HG03039 (cell line): ENCODE data around the gene RBMS3.
"Not testable (repeated sequence)": the region's sequence is repeated elsewhere in the genome, so short reads cannot be mapped to it uniquely, and the experiment has no call there.

Experiments used
- ATAC-seq: cut with Tn5 transposase; IDR thresholded peaks from one replicate; pipeline ENCODE4 v1.9.1; 2021; ENCODE audit warnings: mild to moderate bottlenecking, moderate library complexity; ENCODE audit not compliant: unreplicated experiment

Gene RBMS3

DNA sequence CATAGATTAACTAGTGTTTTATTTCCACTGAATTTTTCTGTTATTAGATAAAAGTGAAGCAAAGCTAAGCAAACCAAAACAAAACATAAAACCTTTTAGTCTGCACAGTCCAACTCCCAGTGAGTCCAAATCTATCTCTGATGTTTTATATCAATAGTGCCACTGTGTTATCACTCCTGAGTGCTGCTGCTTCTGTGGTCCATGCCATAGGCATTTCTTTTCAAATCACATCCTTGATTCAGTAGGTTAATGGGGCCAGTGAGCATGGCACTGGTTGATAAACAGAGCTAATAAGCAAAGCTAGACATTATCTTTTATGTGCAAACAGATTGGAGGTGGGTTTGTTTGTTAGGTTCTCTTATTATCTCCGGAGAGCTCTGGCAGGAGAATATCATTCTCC is 30.0 kb downstream of the RBMS3 start:
- ATAC-seq = no peak

DNA sequence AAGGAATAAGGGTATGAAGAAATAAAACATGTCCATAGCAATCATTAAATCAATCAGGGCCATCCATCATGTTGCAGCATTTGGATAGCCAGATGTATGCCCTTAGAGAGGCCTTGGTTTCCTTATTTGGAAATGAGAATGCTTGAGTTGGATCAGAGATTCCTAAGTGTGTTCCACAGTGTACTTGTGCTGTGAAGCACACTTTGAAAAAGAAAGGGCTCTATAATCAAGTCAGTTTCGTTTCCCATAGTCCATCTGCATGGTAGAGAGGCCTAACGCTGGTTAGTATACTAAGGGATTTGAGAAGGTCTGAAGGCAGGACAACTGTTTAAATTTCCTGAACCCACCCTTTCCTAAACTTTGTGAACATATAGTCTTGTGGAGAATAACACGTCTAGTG is 30.9 kb downstream of the RBMS3 start:
- ATAC-seq = no peak

DNA sequence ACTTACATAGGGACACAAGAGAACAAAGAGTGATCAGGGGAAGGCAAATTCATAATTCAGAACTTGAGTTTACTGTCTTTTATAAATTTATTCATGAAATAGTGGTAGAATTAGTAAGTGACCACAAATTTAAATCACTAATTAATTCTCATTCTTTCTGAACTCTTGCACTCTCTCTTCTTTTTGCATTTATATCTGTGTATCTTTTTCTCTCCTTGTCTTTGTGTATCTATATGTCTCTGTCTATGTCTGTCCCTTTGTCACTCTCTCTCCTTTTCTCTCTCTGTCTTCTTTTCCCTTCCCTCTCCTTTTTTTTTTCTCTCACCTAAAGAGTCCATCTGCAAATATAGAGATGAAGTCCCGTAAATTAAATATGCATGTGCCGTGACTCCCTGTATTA is 31.5 kb downstream of the RBMS3 start:
- ATAC-seq = no peak

GRCh38 chr3:29312960-29313452 is 32.1 kb downstream of the RBMS3 start:
- no peak for ATAC-seq

DNA sequence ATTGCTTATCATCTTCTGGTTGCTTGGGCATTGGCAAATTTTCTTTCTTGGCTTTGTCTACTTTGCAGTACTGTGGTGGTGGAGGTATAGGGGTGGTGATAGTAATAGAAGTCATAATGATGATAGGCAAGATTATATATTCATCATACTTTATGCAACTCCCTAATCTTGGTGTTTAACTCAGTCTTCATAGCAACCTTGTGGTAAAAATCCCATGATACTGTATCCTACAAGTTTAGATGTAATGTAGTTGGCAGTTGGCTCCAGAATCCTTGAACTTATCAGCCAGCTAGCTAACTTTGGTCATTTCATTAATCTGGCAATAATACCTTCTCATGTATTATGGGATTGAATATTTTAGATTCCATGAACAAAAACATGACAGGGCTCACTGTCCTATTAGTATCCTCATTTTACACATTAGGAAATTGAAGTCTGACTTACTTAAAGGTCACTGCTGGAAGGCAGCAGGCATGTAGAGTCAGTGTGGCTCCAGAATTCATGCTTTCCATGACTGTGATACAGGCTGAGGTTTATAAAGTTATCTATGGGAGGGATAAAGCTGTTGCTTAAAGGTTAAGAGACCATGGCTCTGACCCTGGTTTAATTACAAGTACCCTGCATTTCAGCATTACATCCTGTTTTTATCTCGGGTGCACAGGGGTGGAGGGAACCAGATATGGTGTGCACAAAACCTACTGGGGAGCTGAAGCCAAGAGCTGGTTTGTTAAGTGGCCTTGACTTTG is 33.3 kb downstream of the RBMS3 start:
- no peak for ATAC-seq

DNA sequence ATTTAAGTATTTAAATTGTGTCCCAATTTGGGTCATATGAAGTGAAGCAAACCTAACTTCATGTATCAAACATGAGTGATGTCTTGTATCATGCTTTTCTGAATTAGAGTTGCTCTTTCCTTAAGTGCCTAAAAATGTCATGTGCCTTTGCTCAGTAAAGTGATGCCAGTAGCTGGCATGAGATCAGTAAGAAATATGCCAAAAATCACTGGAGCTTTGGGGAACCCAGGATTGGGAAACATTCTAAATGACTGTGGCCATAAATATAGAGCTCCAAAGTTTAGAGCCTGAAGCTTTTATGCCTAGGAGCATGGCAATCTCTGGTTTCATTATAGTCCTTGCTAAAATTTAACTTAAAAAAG is 33.8 kb downstream of the RBMS3 start:
- no peak for ATAC-seq

DNA sequence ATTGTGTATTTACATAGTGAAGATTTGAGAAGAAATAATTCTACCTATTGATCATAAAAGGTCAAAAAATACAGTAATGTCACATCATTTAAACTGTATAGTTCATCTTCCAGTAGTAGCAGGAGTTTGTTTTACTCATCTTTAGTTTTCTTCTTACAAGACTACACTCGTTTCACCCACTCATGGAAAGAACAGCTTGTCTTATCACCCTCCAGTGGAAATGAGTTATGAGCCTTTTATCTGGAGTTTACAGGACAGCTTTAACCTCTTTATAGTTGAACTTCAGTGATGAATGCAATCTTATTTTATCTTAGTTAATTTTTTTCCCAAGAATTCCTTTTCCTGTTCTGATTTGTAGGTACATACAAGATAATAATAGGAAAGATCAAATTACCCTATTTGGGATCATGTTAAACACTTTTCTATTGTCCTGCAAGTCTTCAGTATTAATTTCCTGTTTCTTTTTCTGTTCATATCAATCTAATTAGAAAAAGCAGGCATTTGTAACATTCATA is 36.8 kb downstream of the RBMS3 start:
- no peak for ATAC-seq

DNA sequence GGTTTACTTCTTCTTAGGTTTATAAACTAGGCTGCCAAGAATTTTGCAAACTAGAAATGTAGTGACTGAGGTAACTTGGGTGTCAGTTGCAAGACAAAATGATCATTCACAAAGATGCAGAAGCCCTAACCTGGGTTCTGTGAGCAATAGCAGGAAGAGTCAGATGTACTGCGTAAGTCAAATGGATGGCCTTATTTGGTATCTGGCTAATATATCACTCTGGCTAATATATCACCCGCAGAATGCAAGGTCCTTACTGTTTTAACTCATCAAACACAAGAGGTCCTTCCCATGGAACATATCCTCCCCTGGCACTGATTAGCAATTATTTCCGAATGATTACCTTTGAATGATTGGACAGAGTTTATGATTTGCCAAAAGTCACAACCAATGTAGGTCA is 37.4 kb downstream of the RBMS3 start:
- no peak for ATAC-seq

- ATAC-seq = peak; percentile 77
These were observed 38.4 kb downstream of the RBMS3 start for GRCh38 chr3:29319262-29319661.

- ATAC-seq = no peak
These were observed 38.9 kb downstream of the RBMS3 start for GRCh38 chr3:29319798-29320197.

DNA sequence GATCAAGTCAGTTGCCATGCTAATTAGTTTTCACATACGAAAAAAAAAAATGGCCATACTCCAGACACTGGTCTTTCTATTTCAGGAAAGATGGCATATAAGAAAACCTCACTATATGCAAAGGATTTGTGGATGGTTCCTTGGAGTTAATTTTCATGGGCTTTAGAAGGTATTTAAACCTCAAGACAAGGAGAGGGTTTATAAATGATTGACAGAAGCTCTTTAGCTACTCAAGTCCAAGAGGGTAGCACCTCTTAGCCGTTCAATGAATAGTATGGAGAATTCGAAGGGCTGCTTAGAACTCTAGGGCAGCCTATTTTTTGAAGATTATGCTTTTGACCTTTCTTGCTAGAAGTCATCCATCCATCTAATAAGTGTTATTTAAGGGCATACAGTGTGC is 41.7 kb downstream of the RBMS3 start:
- no peak for ATAC-seq

GRCh38 chr3:29324180-29324651 is 43.3 kb downstream of the RBMS3 start:
- ATAC-seq = peak; percentile 97

- ATAC-seq = not testable (repeated sequence)
These were observed 45.7 kb downstream of the RBMS3 start for GRCh38 chr3:29326540-29326939.

DNA sequence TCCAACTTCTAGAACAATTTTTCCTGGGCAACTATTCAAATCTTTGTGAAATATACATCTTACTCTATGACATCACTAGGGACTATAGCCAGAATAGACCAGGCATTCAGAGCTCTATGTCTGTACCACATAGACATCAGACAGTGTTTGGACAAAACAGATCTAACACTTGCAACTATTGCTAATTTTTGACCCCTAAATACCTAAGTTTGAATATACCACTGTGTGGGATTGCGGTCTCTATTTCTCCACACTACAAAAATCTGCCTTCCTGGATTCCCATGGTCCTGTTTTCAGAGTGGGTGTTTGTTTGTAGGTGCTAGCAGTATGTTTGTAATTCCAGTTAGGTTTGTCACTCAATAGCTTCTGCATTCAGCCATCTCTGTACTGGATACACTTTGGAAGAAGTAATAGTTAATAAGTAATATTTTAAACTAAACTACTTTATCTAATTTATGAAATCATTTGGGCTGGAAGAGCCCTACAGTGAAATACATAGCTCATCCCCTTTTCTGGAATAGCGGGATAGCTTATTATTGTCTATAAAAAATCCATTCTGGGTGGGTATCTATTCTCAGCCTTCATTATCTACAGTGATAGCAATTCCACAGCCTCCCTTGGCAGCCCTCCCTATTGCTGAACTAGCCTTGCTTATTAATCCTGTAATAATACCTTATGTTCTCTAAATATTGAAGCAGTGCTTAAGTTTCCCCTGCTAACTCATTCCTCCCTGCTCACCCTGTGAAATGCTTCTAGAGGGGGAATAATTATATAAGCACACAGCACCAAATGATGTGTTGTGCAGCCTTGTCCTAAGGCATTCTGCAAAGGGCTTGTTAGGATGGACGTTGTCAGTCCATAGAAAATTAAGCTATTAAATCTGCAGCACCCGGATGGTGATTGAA is 49.4 kb downstream of the RBMS3 start:
- no peak for ATAC-seq

DNA sequence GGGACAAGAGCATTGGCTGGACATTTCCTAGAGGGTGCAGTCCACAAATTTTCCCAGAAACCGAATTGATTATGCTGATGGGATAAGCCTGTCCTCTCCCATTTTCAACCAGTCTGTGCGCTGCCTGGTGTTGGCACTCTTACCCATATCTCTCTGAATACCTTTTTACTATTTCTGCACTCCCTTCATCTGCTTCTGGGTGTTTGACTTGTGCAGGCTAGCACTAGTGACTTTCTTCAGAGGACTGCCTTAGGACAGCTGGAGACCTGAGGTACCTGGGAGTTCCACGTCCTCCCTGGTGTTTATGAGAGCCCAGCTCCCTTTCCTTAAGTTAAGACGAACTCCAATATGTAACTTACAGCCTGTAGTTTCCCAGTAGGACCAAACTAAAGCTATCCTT is 50.2 kb downstream of the RBMS3 start:
- ATAC-seq = no peak

DNA sequence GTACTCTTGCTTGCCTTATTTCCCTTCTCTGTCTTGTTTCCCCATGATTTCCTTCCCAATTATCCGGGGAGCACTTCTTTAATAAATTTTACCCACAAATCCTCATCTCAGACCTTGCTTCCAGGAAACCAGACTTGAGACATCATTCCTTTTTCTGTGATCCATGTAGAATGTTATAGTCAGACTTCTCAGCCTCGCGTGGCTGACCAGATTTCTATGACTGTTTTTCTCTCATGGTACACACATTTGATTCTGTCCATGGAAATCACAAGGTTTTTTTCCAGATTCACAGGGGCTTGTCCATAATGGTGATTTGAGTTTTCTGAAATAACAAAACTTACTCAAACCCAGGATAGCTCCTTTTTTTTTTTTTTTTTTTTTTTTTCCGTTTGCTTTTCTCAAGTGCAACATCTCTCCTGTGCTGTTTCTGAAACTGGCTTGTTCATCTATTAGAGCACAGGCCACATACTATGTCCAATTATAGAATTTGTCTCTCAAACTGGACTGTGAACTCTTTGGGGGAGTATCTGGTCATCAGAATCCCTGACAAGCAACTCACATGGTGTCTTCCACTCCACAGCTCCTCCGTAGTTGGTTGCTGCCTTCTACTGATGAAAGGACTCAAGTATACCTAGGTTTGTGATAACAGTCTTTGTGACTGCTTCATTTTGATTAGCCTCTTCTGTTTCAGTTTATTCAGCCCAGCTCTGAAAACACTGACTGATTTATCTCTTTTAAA is 50.8 kb downstream of the RBMS3 start:
- ATAC-seq = no peak

DNA sequence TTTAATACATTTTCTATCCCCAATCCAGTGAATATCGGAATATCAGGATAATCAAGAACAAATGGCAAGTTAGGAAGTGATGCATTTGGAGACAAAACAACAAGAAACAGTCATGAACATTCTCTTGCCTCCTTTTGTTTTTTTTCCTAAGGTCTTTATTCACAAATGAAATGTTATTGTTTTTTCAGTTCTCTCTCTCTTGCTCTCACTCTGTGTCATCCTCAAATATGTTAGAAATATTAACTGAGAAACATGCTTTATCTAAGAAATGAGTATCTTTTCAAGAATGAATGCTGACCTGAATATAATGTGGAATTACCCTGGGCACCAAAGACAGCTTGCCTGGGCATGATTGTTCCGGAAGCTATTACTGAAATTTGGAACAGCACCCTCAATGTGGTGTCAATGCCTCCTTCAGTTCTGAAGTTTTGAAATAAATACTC is 51.3 kb downstream of the RBMS3 start:
- no peak for ATAC-seq

DNA sequence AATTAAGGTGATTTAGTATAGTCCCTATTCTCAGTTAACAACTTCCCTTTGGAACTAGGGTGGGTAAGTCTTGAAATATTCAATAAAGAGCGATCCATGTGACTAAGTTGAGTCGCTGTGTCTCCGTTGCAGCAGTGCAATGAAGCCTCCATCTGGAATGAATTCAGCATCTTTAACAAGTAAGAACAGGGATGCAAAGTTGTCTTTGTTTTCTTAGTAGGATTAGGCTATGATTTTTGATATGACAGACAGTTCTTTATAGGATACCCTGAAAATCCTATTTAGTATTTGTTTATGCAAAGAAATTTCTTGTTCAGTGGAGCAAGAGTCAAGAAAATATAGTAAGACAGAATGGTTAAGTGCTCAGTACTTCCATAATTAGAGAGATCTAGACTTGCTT is 52.7 kb downstream of the RBMS3 start:
- ATAC-seq = no peak

DNA sequence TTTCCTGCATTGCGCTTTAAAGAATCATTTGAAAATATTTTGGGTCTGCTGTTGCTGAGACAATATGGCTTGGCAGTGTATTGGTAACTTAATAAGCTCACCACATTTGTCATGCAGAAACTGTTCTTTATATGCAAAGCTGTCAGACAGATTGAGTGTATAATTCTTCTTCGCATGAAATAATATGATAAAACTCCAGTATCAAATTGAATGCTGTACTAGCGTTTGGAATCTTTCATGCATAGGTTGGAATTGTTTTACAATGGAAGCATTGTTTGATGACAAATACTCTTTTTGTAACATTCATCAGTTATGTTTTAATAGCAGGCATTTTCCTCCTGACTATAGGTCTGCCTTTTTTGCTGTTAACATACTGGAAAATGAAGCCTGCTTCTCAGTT is 53.8 kb downstream of the RBMS3 start:
- no peak for ATAC-seq

DNA sequence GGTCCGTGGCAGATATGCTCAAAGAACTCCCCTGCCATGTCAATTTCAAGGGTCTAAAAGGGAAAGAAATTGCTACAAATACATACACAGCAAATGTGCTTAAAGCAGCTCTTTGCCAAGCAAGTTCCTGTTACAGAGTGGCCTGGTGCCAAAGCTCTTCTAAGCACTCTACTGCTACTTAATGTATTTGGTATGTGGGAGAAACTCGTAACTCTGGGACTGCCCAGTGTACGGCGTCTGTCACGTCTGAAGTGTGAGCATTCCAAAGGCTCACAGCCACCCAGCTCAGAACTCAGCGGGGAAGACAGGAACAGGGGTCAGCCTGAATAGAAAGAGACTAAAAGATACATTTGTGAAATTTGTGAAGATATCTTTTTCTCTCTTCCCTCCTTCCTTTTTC is 54.6 kb downstream of the RBMS3 start:
- no peak for ATAC-seq

- no peak for ATAC-seq
These were observed 55.1 kb downstream of the RBMS3 start for GRCh38 chr3:29335943-29336342.
